DOHH2 (cell line): ENCODE results near the gene SLC12A7.

ENCODE experiments used
- H3F3A ChIP-seq: fragments of 200-600 bp; sonication (generic), shearing (Covaris generic); 2 replicates; pipeline ENCODE4 v1.6.0; 2016; ENCODE audit warnings: antibody characterized with exemption, mild to moderate bottlenecking; ENCODE audit not compliant: control insufficient read depth, insufficient read depth
- H3K27ac ChIP-seq: fragments of 200-600 bp; sonication (generic); 2 replicates; pipeline ENCODE4 v1.5.1; 2014; ENCODE audit warnings: low read depth, mild to moderate bottlenecking, low read length, moderate library complexity
- H3K27me3 ChIP-seq: fragments of 200-600 bp; sonication (generic); 2 replicates; pipeline ENCODE4 v1.6.1; 2014; ENCODE audit warnings: mild to moderate bottlenecking, low read length, mixed read lengths; ENCODE audit not compliant: control insufficient read depth
- H3K36me3 ChIP-seq: fragments of 200-600 bp; sonication (generic); 2 replicates; pipeline ENCODE4 v1.6.1; 2014; ENCODE audit warnings: mild to moderate bottlenecking, low read length, moderate library complexity, mixed read lengths; ENCODE audit not compliant: control insufficient read depth
- H3K4me1 ChIP-seq: fragments of 200-600 bp; sonication (generic); 2 replicates; pipeline ENCODE4 v1.6.1; 2014; ENCODE audit warnings: mild to moderate bottlenecking, low read length, mixed read lengths; ENCODE audit not compliant: control insufficient read depth
- H3K4me2 ChIP-seq: fragments of 200-600 bp; sonication (generic); 2 replicates; pipeline ENCODE4 v1.6.0; 2014; ENCODE audit warnings: mild to moderate bottlenecking, low read length, moderate library complexity
- H3K4me3 ChIP-seq: fragments of 200-600 bp; sonication (generic); 2 replicates; pipeline ENCODE4 v1.5.1; 2014; ENCODE audit warnings: mild to moderate bottlenecking, low read length, mixed read lengths
- H3K79me2 ChIP-seq: fragments of 200-600 bp; sonication (generic); 2 replicates; pipeline ENCODE4 v1.6.1; 2014; ENCODE audit warnings: mild to moderate bottlenecking, low read length, mixed read lengths; ENCODE audit not compliant: control insufficient read depth
- H3K9me2 ChIP-seq: fragments of 200-600 bp; sonication (generic); replicated peaks from 2 replicates; pipeline ENCODE4 v1.6.1; 2014; ENCODE audit warnings: mild to moderate bottlenecking, low read length, mixed read lengths; ENCODE audit not compliant: control insufficient read depth
- H3K9me3 ChIP-seq: fragments of 200-600 bp; sonication (generic); 2 replicates; pipeline ENCODE4 v1.6.1; 2014; ENCODE audit warnings: antibody characterized with exemption, low read length, mixed read lengths; ENCODE audit not compliant: control insufficient read depth, insufficient read depth
- H4K20me1 ChIP-seq: fragments of 200-600 bp; sonication (generic); 2 replicates; pipeline ENCODE4 v1.6.0; 2014; ENCODE audit warnings: low read depth, mild to moderate bottlenecking, antibody characterized with exemption, low read length, moderate library complexity; ENCODE audit not compliant: control insufficient read depth, insufficient read depth
- EZH2phosphoT487 ChIP-seq: fragments of 200-600 bp; sonication (generic); IDR thresholded peaks from 2 replicates; pipeline ENCODE4 v1.6.1; 2017; ENCODE audit warnings: borderline replicate concordance, mild to moderate bottlenecking, antibody characterized with exemption, low read length, moderate library complexity, mixed read lengths
- TF ChIP-seq, protein P1 (sequence below): fragments of 200-600 bp; sonication (generic); IDR thresholded peaks from one replicate; pipeline ENCODE4 v1.5.1; 2014; ENCODE audit warnings: antibody characterized with exemption, mild to moderate bottlenecking, low read depth, low read length; ENCODE audit not compliant: poor library complexity, severe bottlenecking

SLC12A7 gene

DNA sequence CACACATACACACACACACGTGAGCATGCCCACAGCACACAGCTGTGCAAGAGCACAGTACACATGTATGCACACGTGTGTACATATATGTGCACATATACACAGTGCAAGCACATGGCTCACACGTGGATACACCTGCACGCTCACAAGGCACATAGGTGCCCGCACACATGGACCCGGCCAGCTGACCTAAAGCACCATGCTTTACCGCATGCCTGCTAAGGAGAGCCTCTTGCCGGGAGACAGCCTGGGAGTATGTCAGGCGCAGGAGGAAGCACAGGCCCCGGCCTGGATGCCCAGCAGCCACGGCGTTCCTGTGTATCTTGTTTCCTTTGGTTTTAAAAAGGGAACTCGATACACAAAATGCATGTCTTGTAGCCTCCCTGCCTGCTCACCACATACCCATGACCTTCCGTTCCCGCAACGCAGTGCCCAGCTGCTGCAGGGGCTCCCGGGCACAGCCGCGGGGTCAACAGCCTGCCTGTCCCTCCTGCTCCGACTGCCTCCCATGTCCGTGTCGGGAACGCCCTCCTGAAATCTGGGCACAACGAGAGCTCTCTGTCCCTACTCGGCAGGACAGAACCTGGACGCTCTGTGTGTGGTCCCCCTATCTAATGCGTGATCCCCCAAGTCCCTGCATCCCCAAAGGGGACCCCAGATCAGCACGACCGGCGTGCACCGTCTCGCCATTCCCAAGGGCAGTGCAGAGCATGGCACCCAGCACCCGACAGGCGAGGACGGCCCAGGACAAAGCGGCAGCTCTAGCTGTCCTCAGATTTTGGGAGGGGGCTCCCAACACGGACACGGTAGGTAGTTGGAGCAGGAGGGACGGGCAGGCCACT lies 3.6 kb downstream of the SLC12A7 start:
- H3K4me1 ChIP-seq: no peaks in the 10 kb centered on the region
- no peak overlapping the region for H3K27ac ChIP-seq
- no peaks in the 10 kb centered on the region for H3K9me3 ChIP-seq
- peaks cover 9% of the 10 kb centered on the region for H3K27me3 ChIP-seq
- no peak overlapping the region for H3K4me3 ChIP-seq
- no peak overlapping the region for H3K4me2 ChIP-seq
- TF ChIP-seq, protein P1, sequence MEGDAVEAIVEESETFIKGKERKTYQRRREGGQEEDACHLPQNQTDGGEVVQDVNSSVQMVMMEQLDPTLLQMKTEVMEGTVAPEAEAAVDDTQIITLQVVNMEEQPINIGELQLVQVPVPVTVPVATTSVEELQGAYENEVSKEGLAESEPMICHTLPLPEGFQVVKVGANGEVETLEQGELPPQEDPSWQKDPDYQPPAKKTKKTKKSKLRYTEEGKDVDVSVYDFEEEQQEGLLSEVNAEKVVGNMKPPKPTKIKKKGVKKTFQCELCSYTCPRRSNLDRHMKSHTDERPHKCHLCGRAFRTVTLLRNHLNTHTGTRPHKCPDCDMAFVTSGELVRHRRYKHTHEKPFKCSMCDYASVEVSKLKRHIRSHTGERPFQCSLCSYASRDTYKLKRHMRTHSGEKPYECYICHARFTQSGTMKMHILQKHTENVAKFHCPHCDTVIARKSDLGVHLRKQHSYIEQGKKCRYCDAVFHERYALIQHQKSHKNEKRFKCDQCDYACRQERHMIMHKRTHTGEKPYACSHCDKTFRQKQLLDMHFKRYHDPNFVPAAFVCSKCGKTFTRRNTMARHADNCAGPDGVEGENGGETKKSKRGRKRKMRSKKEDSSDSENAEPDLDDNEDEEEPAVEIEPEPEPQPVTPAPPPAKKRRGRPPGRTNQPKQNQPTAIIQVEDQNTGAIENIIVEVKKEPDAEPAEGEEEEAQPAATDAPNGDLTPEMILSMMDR: no peak
- TF ChIP-seq EZH2phosphoT487: no peak
- no peaks in the 10 kb centered on the region for H3F3A ChIP-seq
- no peaks in the 10 kb centered on the region for H3K36me3 ChIP-seq
- H3K9me2 ChIP-seq: no peaks in the 10 kb centered on the region
- no peaks in the 10 kb centered on the region for H3K79me2 ChIP-seq
- H4K20me1 ChIP-seq: 0 out of 2 replicates have a peak, but pooled peaks cover under 1% of the 10 kb centered on the region

DNA sequence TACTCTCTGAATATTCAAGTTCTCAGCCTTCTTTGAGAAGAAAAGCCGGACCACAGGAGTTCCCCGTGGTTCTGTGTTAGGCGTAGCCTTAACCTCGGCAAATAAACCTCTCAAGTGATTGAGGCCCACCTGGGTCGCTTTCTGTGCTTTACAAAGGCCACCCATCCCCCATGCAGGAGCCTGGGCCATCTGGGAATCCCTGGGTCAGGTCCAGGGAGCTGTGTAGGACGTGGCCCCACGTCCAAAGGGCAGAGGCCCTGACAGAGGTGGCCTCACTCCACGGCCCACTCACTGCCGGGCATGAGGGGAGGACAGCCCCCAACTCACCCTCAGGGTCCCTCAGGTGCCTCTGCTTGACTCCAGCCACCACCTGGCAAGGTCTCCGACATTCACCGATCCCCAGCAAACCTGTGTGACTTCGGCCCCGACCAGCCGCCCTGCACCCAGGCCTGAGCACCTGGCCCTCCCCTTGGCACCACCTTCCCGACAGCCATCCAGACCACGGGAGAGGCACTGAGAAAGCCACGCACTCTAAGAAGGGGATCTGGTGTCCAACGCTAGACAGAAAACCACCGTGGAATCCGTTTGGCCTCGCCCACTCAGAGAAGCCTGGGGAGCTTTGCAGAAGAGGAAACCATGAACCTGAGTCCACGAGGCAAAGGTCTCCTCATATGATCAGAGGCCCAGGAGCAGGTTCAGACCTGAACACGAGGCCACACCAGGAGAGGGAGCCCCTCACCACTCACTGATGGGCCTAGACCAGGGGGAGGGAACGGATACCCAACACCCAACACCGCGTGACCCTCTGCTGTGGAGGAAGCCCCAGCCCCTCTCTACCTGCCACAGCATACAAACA lies 4.5 kb downstream of the SLC12A7 start:
- H3K27me3 ChIP-seq: peaks cover 3% of the 10 kb centered on the region; the same call in 1 of the 2 replicates
- no peaks in the 10 kb centered on the region for H3K36me3 ChIP-seq
- H3F3A ChIP-seq: no peaks in the 10 kb centered on the region
- no peaks in the 10 kb centered on the region for H3K79me2 ChIP-seq
- H3K9me3 ChIP-seq: no peaks in the 10 kb centered on the region
- no peaks in the 10 kb centered on the region for H3K4me1 ChIP-seq
- H3K9me2 ChIP-seq: no peaks in the 10 kb centered on the region
- TF ChIP-seq, protein P1: peak; percentile 20
- TF ChIP-seq EZH2phosphoT487: no peak
- H3K4me2 ChIP-seq: no peak overlapping the region
- H3K27ac ChIP-seq: no peak overlapping the region
- H4K20me1 ChIP-seq: no peaks in the 10 kb centered on the region
- H3K4me3 ChIP-seq: no peak overlapping the region

DNA sequence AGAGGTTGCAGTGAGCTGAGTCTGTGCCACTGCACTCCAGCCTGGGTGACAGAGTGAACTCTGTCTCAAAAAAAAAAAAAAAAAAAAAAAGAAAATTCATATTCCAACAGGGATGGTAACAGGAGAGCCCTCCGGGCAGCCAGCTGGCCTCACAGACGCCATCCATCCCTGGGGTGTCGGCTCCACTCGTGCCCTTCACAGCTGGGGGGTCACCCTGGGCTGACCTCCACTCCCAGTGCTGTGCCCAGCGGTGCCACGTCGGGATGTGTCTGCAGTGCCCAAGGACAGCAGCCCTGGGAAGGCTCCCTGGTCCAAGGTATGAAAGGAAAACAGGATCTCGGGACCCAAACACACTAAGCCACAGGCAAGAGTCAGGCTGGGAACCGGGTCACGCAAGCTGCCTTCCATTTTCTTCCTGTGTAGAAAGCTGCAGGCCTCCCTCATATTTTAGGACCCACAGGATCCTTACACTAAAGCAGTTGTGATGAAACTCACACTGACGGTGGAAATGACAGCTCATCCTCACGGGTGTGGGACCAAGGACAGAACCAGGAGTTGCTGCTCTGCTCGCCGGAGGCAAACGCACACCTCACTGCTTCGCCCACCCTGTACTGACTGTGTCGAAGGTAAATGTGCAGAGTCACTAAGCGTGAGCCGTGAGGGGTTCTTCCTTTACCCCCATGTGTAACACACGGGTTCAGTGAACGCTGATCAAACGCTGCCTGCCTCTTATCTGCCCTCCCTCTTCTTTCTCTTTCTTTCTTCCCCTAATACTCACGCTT lies 5.3 kb downstream of the SLC12A7 start:
- Histone ChIP-seq H3K4me2 (no peak overlapping the region), H3K4me3 (no peak overlapping the region), H3K27me3 (peaks cover 3% of the 10 kb centered on the region; the same call in 1 of the 2 replicates), H3K9me2 (no peaks in the 10 kb centered on the region), H3K79me2 (no peaks in the 10 kb centered on the region), H3K4me1 (no peaks in the 10 kb centered on the region), H4K20me1 (no peaks in the 10 kb centered on the region), H3K36me3 (no peaks in the 10 kb centered on the region), H3K9me3 (no peaks in the 10 kb centered on the region), H3F3A (no peaks in the 10 kb centered on the region), H3K27ac (no peak overlapping the region)
- TF ChIP-seq, protein P1: no peak
- no peak for TF ChIP-seq EZH2phosphoT487
